Esophagus muscularis mucosa (tissue), 4 donors: ENCODE measurements around the gene KRT82.

ENCODE experiments used
- EP300 ChIP-seq: sonication (generic); formaldehyde crosslinking; IDR thresholded peaks from one replicate; pipeline ENCODE4 v1.6.1; 2017; ENCODE audit warnings: antibody characterized with exemption
- POLR2A ChIP-seq: fragments of 450-650 bp; IDR thresholded peaks from one replicate; pipeline ENCODE4 v1.6.1; 2017; ENCODE audit warnings: antibody characterized with exemption, moderate library complexity, mild to moderate bottlenecking, low read depth
- TF ChIP-seq, protein P1 (sequence below), 3 experiments: fragments of 200-600 bp in 2 of 3; fragments of 450-650 bp in 1 of 3; sonication (generic) in 2 of 3; IDR thresholded peaks; one replicate each; pipeline ENCODE4 v1.5.1; 2017 to 2019; ENCODE audit warnings: antibody characterized with exemption in 3 of 3, mild to moderate bottlenecking in 2 of 3, moderate library complexity in 1 of 3

DNA sequence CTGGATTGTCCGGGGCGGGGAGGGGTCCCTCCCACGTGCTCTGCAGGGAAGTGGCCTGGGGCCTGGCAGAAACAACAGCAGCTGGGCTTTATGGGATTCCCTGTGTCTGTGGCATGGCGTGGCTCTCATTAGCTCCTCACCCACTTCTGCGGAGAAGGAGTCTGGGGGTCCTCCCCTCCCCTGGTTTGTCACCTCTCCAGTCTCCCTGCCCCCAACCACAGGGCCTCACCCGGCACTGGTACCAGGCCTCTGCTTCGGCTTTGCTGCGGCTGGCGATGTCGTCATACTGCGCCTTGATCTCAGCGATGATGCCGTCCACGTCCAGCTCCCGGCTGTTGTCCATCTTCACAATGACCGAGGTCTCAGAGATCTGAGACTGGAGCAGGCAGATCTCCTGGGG lies 6.4 kb downstream of the KRT82 start:
- TF ChIP-seq POLR2A (no peak), EP300 (no peak)
- TF ChIP-seq, protein P1, sequence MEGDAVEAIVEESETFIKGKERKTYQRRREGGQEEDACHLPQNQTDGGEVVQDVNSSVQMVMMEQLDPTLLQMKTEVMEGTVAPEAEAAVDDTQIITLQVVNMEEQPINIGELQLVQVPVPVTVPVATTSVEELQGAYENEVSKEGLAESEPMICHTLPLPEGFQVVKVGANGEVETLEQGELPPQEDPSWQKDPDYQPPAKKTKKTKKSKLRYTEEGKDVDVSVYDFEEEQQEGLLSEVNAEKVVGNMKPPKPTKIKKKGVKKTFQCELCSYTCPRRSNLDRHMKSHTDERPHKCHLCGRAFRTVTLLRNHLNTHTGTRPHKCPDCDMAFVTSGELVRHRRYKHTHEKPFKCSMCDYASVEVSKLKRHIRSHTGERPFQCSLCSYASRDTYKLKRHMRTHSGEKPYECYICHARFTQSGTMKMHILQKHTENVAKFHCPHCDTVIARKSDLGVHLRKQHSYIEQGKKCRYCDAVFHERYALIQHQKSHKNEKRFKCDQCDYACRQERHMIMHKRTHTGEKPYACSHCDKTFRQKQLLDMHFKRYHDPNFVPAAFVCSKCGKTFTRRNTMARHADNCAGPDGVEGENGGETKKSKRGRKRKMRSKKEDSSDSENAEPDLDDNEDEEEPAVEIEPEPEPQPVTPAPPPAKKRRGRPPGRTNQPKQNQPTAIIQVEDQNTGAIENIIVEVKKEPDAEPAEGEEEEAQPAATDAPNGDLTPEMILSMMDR (IDR thresholded peaks at IDR 0.05): no peak
